Smooth muscle cell (in vitro differentiated cells): ENCODE measurements around the gene RNF169. TPM values are rescaled to one million over a fixed set of nuclear protein-coding genes. Genes with fewer than 3 reads are reported as not detected.

ENCODE experiments used
- DNase-seq: peaks from one replicate; lab custom pipeline; 2025; ENCODE audit not compliant: unreplicated experiment; lab: John Stamatoyannopoulos, UW
- H2AFZ ChIP-seq: fragments of 200-600 bp; sonication (generic); 2 replicates; pipeline ENCODE4 v1.6.0; 2016; ENCODE audit warnings: antibody characterized with exemption, low read depth, mild to moderate bottlenecking
- H3F3A ChIP-seq: fragments of 200-600 bp; sonication (generic); 2 replicates; pipeline ENCODE4 v1.6.0; 2017; ENCODE audit warnings: antibody characterized with exemption, low read depth
- H3K27ac ChIP-seq: fragments of 200-600 bp; sonication (generic); 2 replicates; pipeline ENCODE4 v1.5.1; 2016; ENCODE audit warnings: low read depth, mild to moderate bottlenecking
- H3K27me3 ChIP-seq: fragments of 200-600 bp; sonication (generic); 2 replicates; pipeline ENCODE4 v1.6.1; 2016; ENCODE audit warnings: low read depth, mild to moderate bottlenecking
- H3K36me3 ChIP-seq: fragments of 200-600 bp; sonication (generic); 2 replicates; pipeline ENCODE4 v1.5.1; 2016; ENCODE audit warnings: low read depth
- H3K4me1 ChIP-seq: fragments of 200-600 bp; sonication (generic); 2 replicates; pipeline ENCODE4 v1.5.1; 2016; ENCODE audit warnings: low read depth
- H3K4me2 ChIP-seq: fragments of 200-600 bp; sonication (generic); 2 replicates; pipeline ENCODE4 v1.6.0; 2016; ENCODE audit warnings: mild to moderate bottlenecking
- H3K4me3 ChIP-seq: fragments of 200-600 bp; sonication (generic); 2 replicates; pipeline ENCODE4 v1.5.1; 2016; ENCODE audit warnings: mild to moderate bottlenecking
- H3K79me2 ChIP-seq: fragments of 200-600 bp; sonication (generic); 2 replicates; pipeline ENCODE4 v1.6.0; 2016; ENCODE audit warnings: low read depth, mild to moderate bottlenecking
- H3K9ac ChIP-seq: fragments of 200-600 bp; sonication (generic); 2 replicates; pipeline ENCODE4 v1.6.0; 2016; ENCODE audit warnings: low read depth
- H3K9me3 ChIP-seq: fragments of 200-600 bp; sonication (generic); replicated peaks from 2 replicates; pipeline ENCODE4 v1.5.1; 2016; ENCODE audit warnings: low read depth
- H4K20me1 ChIP-seq: fragments of 200-600 bp; sonication (generic); 2 replicates; pipeline ENCODE4 v1.6.0; 2016; ENCODE audit warnings: low read depth
- CTCF ChIP-seq: fragments of 200-600 bp; sonication (generic); IDR thresholded peaks from 2 replicates; pipeline ENCODE4 v1.5.1; 2017; ENCODE audit warnings: borderline replicate concordance, mild to moderate bottlenecking, antibody characterized with exemption; ENCODE audit not compliant: insufficient read depth, poor library complexity, severe bottlenecking
- WGBS: methylation state at CpG from one replicate; pipeline ENCODE4 v1.1.7; 2016; ENCODE audit warnings: low lambda C conversion rate; 5-methylcytosine and 5-hydroxymethylcytosine counted together
- polyA plus RNA-seq: library from polyadenylated mRNA; unstranded; fragments of >200 nt; fragmentation: Nextera tagmentation; extraction: Ambion mirVana; gene quantifications from 2 replicates; pipeline ENCODE4 v1.2.1, GENCODE V29; 2016
- total RNA-seq: library from RNA; depleted of rRNA; stranded (reverse); fragments of >200 nt; gene quantifications from 2 replicates; pipeline ENCODE4 v1.2.3, GENCODE V29; 2014

RNF169 gene
- total and polyA plus RNA-seq, 2 experiments from 2014 or later, result 2.2 to 13.6 TPM

GRCh38 chr11:74844865-74845264 is 96.2 kb downstream of the RNF169 start:
- no peak for TF ChIP-seq CTCF
- Histone ChIP-seq H3K36me3 (no peaks in the 10 kb centered on the region), H3K9ac (no peak overlapping the region), H3F3A (peaks cover 10% of the 10 kb centered on the region), H3K9me3 (no peaks in the 10 kb centered on the region), H3K4me3 (no peak overlapping the region), H2AFZ (no peak overlapping the region), H4K20me1 (no peaks in the 10 kb centered on the region), H3K27me3 (no peaks in the 10 kb centered on the region), H3K4me1 (peaks cover 10% of the 10 kb centered on the region), H3K79me2 (no peaks in the 10 kb centered on the region), H3K27ac (no peak overlapping the region), H3K4me2 (no peak overlapping the region)
- WGBS, result 94% methylated on average over 4 of the region's 4 CpGs
- DNase-seq, result no peak

- Histone ChIP-seq H3K9ac (no peak overlapping the region), H3K4me2 (no peak overlapping the region), H3K79me2 (no peaks in the 10 kb centered on the region), H3K4me3 (no peak overlapping the region), H3K9me3 (no peaks in the 10 kb centered on the region), H4K20me1 (no peaks in the 10 kb centered on the region), H3F3A (peaks cover 12% of the 10 kb centered on the region), H3K27me3 (no peaks in the 10 kb centered on the region), H3K36me3 (no peaks in the 10 kb centered on the region), H3K4me1 (peaks cover 15% of the 10 kb centered on the region), H2AFZ (no peak overlapping the region), H3K27ac (no peak overlapping the region)
- WGBS, result 94% methylated on average over 5 of the region's 5 CpGs
- no peak for DNase-seq
- no peak for TF ChIP-seq CTCF
These were observed 97.4 kb downstream of the RNF169 start for GRCh38 chr11:74845978-74846517.

- H3K9me3 ChIP-seq, result no peaks in the 10 kb centered on the region
- H4K20me1 ChIP-seq, result no peaks in the 10 kb centered on the region
- H3K9ac ChIP-seq, result no peak overlapping the region
- TF ChIP-seq CTCF, result no peak
- DNase-seq, result no peak
- H3K4me3 ChIP-seq, result no peak overlapping the region
- H3K27ac ChIP-seq, result no peak overlapping the region
- WGBS, result 78% methylated on average over 2 of the region's 2 CpGs
- peaks cover 15% of the 10 kb centered on the region for H3K4me1 ChIP-seq
- H3K79me2 ChIP-seq, result no peaks in the 10 kb centered on the region
- H3K36me3 ChIP-seq, result no peaks in the 10 kb centered on the region
- H3K4me2 ChIP-seq, result no peak overlapping the region
- no peaks in the 10 kb centered on the region for H3K27me3 ChIP-seq
- H3F3A ChIP-seq, result peaks cover 12% of the 10 kb centered on the region
- no peak overlapping the region for H2AFZ ChIP-seq
These were observed 98.1 kb downstream of the RNF169 start for GRCh38 chr11:74846770-74847169.

GRCh38 chr11:74847395-74847794 is 98.7 kb downstream of the RNF169 start:
- Histone ChIP-seq H3K27me3 (no peaks in the 10 kb centered on the region), H2AFZ (no peak overlapping the region), H4K20me1 (no peaks in the 10 kb centered on the region), H3K9me3 (no peaks in the 10 kb centered on the region), H3K4me2 (no peak overlapping the region), H3K9ac (no peak overlapping the region), H3F3A (peaks cover 12% of the 10 kb centered on the region), H3K4me1 (peaks cover 15% of the 10 kb centered on the region), H3K36me3 (no peaks in the 10 kb centered on the region), H3K4me3 (no peak overlapping the region), H3K79me2 (no peaks in the 10 kb centered on the region), H3K27ac (no peak overlapping the region)
- no peak for TF ChIP-seq CTCF
- WGBS, result 96% methylated on average over 1 of the region's 1 CpG
- DNase-seq, result no peak
